GM19463 (cell line): Measurements from ENCODE around the gene WNT9B.
"Not testable (repeated sequence)": the region's sequence is repeated elsewhere in the genome, so short reads cannot be mapped to it uniquely, and the experiment has no call there.

Experiments
- ATAC-seq: cut with Tn5 transposase; IDR thresholded peaks from one replicate; pipeline ENCODE4 v1.9.1; 2021; ENCODE audit warnings: mild to moderate bottlenecking, moderate library complexity; ENCODE audit not compliant: unreplicated experiment

WNT9B gene

DNA sequence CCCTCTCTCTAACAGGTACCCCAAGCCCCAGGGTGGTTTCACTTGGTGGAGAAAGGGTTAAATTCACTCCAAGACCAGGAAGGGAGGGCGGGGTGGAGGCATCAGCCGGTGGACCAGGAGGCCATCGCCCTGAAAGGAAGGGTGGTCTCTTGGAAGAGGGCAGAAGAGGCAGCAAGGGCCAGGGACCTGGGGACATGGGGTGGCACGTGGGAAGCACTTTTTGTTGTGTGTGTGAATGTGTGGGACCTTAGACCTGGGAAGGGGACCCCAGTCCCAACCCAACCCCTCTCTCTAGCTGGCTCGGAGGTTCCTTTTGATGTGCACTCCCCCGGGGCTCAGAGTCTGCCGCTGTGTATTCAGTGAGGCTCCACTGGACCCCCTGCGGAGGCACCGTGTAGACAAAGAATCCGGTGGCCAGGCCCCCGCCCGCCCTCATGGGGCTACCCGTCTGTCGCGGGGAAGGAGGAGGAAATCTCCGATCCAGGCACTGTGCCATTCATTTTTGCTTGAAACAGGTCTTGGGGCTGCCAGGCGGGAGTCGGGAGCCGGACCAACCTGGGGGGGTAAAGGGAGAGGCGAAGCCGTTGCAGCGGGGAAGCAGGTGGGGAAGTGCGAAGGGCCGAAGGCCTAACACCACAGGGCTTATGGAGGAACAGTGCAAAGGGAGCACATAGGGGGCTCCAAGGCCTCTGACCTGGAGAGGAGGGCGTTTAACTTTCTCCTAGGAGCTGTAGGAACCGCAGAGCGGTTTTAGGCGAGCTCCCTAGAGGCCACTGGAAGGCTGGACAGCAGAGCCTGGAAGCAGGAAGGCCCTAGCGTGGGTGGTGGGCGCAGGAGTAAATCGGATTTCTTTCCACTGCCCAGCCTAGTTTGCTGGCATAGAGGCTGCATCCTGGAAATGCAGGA is 29.6 kb upstream of the WNT9B start:
- ATAC-seq, result no peak

GRCh38 chr17:46822388-46822921 is 28.9 kb upstream of the WNT9B start:
- ATAC-seq, result no peak

- no peak for ATAC-seq
These were observed 27.7 kb upstream of the WNT9B start for GRCh38 chr17:46823657-46824056.

DNA sequence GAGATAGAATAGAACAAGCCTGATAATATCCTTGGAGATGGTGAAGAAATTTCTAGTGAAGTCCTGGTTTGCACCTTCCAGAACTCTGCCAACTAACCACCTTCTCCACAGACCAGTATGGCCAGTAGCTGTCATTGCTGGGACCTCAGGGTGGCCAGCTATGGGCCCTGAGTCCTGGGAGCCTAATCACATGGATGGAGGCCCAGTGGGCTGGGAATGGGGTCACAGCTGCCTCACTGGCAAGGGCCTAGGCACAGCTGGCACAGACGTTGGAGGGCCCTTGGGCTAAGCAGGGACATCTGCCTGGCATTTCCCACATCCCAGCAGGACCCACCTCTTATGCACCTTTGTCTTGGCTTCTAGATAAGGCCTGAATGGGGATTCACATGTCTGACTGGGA is 25.3 kb upstream of the WNT9B start:
- no peak for ATAC-seq

DNA sequence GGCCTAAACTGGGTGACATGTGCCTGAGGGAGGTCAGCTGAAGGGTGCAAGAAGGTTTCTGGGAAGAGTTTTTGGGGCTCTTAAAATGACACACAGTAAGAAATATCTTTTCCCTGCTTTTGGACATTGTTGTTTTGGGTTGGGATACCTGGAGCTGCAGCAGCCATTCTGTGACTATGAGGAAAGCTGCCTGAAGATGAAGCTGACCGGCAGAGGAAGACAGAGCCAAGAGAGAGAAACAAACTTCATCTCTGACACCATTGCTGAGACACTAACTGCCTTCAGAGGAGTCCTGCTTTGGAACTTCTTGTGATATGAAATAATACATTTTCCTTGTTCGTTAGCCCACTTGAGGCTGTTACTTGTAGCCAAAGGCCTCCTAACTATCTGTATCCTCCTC is 24.1 kb upstream of the WNT9B start:
- ATAC-seq, result no peak

GRCh38 chr17:46831573-46832330 is 19.6 kb upstream of the WNT9B start:
- ATAC-seq, result no peak

- ATAC-seq, result no peak
These were observed 19.0 kb upstream of the WNT9B start for GRCh38 chr17:46832331-46832821.

DNA sequence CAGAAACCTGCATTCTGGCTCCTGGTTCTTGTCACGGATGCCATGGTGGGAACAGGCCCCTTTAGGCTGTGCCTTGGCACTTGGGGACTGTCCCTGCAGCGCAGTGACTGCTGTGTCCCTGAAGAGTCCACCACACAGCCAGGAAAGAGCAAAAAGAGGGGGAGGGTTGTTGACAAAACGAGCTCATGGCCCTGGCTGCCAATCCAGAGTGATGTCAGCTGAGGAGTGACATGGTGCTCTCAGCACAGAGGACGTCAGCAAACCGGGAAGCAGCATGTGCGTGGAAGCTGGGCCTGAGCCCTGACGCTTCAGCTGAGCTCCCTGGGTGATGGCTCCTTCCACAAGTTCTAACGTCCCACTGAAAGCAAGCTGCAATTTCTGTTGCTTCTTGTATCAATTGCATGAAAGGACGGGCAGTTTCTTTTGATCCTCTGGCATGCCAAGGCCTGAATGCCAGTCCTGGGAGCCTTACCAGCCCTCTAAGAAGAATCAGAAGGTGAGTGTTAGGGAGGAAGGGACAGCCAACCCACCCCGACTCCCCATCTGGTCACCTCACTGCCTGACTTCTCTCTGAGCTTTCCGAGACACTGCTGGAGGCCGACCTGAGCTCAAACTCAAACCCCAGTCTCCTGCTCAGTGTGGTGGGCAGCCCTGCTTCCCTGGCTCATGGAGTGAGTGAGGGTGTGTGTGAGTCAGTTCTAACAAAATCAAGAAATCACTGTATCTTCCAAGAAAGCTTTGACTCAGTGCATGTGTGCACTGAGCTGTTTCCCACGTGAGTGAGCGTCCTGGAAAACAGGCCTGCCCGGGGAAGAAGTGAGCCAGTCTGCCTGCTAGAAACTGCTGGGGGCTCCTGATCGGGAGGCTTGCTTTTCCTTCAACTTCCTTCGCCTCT is 18.2 kb upstream of the WNT9B start:
- ATAC-seq, result no peak

DNA sequence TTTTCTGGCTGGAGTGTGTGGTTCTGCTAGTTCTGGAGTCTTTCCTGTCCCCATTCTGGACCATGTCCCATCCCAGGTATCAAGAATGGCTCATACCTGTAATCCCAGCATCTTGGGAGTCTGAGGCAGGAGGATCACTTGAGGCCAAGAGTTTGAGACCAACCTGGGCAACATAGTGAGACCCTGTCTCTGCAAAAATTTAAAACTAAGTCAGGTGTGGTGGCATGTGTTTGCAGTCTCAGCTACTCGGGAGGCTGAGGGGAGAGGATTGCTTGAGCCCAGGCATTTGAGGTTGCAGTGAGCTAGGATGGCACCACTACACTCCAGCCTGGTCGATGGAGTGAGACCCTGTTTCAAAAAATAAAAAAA is 17.6 kb upstream of the WNT9B start:
- no peak for ATAC-seq

DNA sequence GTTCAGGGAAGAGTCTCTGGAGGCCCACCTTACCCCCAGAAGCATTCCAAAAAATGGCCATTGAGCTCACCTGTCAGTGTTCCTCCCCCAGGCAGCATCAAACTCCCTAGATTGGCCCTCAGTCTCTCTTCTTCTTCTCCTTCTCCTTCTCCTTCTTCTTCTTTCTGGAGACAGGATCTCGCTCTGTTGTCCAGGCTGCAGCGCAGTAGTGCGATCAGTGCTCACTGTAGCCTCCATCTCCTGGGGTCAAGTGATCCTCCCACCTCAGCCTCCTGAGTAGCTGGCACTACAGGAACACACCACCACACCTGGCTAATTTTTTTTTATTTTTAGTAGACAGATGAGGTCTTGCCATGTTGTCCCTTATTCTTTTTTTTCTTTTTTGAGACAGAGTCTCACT is 16.5 kb upstream of the WNT9B start:
- ATAC-seq, result no peak

GRCh38 chr17:46836500-46836899 is 14.9 kb upstream of the WNT9B start:
- ATAC-seq, result no peak

GRCh38 chr17:46837521-46837920 is 13.9 kb upstream of the WNT9B start:
- no peak for ATAC-seq

DNA sequence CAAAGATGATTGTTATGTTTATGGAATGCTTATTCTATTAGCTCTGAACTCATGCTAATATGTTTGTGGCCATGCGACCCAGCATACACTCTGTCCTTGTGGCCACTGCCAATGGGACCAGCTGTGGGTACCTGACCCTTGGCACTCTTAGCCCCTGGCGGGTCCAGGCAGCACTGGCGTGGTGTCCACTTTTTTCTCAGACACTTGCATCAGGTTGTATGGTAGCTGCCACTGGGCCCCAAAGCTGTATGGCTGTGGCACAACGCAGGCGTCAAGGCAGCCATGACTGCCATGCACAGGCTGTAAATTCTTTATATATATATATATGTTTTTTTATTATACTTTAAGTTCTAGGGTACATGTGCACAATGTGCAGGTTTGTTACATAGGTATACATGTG is 12.2 kb upstream of the WNT9B start:
- no peak for ATAC-seq

DNA sequence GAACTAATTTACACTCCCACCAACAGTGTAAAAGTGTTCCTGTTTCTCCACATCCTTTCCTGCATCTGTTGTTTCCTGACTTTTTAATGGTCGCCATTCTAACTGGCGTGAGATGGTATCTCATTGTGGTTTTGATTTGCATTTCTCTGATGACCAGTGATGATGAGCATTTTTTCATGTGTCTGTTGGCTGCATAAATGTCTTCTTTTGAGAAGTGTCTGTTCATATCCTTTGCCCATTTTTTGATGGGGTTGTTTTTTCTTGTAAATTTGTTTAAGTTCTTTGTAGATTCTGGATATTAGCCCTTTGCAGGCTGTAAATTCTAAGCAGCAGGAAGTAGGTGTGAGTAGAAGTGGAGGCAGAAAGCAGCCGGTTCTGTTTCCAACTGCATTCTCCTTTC is 10.8 kb upstream of the WNT9B start:
- not testable (repeated sequence) for ATAC-seq

- ATAC-seq, result no peak
These were observed 9.6 kb upstream of the WNT9B start for GRCh38 chr17:46841561-46842379.

GRCh38 chr17:46842835-46843234 is 8.5 kb upstream of the WNT9B start:
- ATAC-seq, result no peak

- no peak for ATAC-seq
These were observed 3.9 kb upstream of the WNT9B start for GRCh38 chr17:46847204-46848191.

GRCh38 chr17:46848534-46848933 is 2.8 kb upstream of the WNT9B start:
- ATAC-seq, result no peak

GRCh38 chr17:46850688-46851028 is 725 bp upstream of the WNT9B start:
- no peak for ATAC-seq
